HL-60 (cell line): ENCODE results near the gene NINJ2.

Experiments used
- DNase-seq, 2 experiments: peaks; one replicate each; pipeline ENCODE4 v3.0.0-alpha.2; 2010 to 2020; ENCODE audit warnings: low read depth in 1 of 2, low spot score in 1 of 2
- H3K27ac ChIP-seq: fragments of 250-450 bp; sonication (Bioruptor Pico); replicated peaks from 2 replicates; pipeline ENCODE4 v1.5.1; 2020; ENCODE audit warnings: mild to moderate bottlenecking, moderate library complexity
- H3K27me3 ChIP-seq: fragments of 250-450 bp; sonication (Bioruptor Pico); 2 replicates; pipeline ENCODE4 v1.5.1; 2021; ENCODE audit warnings: mild to moderate bottlenecking, moderate library complexity; ENCODE audit not compliant: insufficient read depth, poor library complexity, severe bottlenecking
- H3K4me3 ChIP-seq: replicated peaks from 2 replicates; pipeline ENCODE4 v1.5.1; 2011; ENCODE audit warnings: mild to moderate bottlenecking, control low read depth, low read length; ENCODE audit not compliant: insufficient read depth
- CTCF ChIP-seq: IDR thresholded peaks from one replicate; pipeline ENCODE4 v1.5.1; 2011; ENCODE audit warnings: low read length, control low read depth, inconsistent platforms; ENCODE audit not compliant: insufficient read depth
- GABPA ChIP-seq: IDR thresholded peaks from 2 replicates; pipeline ENCODE4 v1.6.1; 2012; ENCODE audit warnings: low read depth
- POLR2AphosphoS5 ChIP-seq: IDR thresholded peaks from 2 replicates; pipeline ENCODE4 v1.6.1; 2012; ENCODE audit warnings: low read depth
- REST ChIP-seq: IDR thresholded peaks from 2 replicates; pipeline ENCODE4 v1.6.1; 2012; ENCODE audit warnings: low read depth; ENCODE audit not compliant: insufficient replicate concordance
- SPI1 ChIP-seq: IDR thresholded peaks from 2 replicates; pipeline ENCODE4 v1.6.1; 2012; ENCODE audit warnings: low read depth, mild to moderate bottlenecking, borderline replicate concordance

The NINJ2 gene

GRCh38 chr12:546265-546919 lies 116.9 kb downstream of the NINJ2 start:
- peak overlapping the region; percentile 15 for H3K4me3 ChIP-seq
- no peak overlapping the region for H3K27ac ChIP-seq
- no peaks in the 10 kb centered on the region for H3K27me3 ChIP-seq
- DNase-seq = peak in 1 of 2 experiments; percentile 57
- no peak for TF ChIP-seq CTCF
- TF ChIP-seq SPI1 = peak; percentile 73; the same call in 1 of the 2 replicates

- Histone ChIP-seq H3K4me3 (no peak overlapping the region), H3K27ac (no peak overlapping the region), H3K27me3 (no peaks in the 10 kb centered on the region)
- DNase-seq = no peak
- no peak for TF ChIP-seq SPI1
- TF ChIP-seq CTCF = no peak
- no peak for TF ChIP-seq GABPA
- TF ChIP-seq POLR2AphosphoS5 = no peak
- no peak for TF ChIP-seq REST
Observed at GRCh38 chr12:545835-546234, 117.4 kb downstream of the NINJ2 start.

GRCh38 chr12:544941-545635 lies 118.2 kb downstream of the NINJ2 start:
- H3K27me3 ChIP-seq = no peaks in the 10 kb centered on the region
- DNase-seq = no peak
- no peak overlapping the region for H3K27ac ChIP-seq

More at GRCh38 chr12:544941-545635, 118.2 kb downstream of the NINJ2 start:
- H3K4me3 ChIP-seq = no peak overlapping the region
- TF ChIP-seq GABPA = no peak
- no peak for TF ChIP-seq SPI1
- no peak for TF ChIP-seq POLR2AphosphoS5
- no peak for TF ChIP-seq CTCF
- TF ChIP-seq REST = no peak
